Natural killer cell (primary cell): Measurements from ENCODE around the gene FZD1. TPM values are rescaled to one million over a fixed set of nuclear protein-coding genes. Genes with fewer than 3 reads are reported as not detected.

Experiments
- ATAC-seq, 3 donors: fragments of 150-1000 bp in 2 of 3; fragments of 200-7000 bp in 1 of 3; cut with Tn5 transposase; 1 replicate in 1 of 3; 2 replicates in 2 of 3; pipeline ENCODE4 v1.10.0; 2021; ENCODE audit warnings: mild to moderate bottlenecking in 2 of 3, moderate library complexity in 2 of 3
- DNase-seq, 2 donors: peaks; one replicate each; pipeline versions ENCODE4 v3.0.0 to v3.0.0-alpha.2; 2013 to 2021; ENCODE audit warnings: mixed read lengths in 1 of 2
- H3K27ac ChIP-seq: one replicate; pipeline ENCODE4 v1.5.1; 2013; ENCODE audit warnings: mild to moderate bottlenecking, low read length
- H3K27me3 ChIP-seq: one replicate; pipeline ENCODE4 v1.6.1; 2013; ENCODE audit warnings: low read length; ENCODE audit not compliant: control insufficient read depth, insufficient read depth
- H3K36me3 ChIP-seq: one replicate; pipeline ENCODE4 v1.6.1; 2013; ENCODE audit warnings: low read length; ENCODE audit not compliant: control insufficient read depth, insufficient read depth
- H3K4me1 ChIP-seq: one replicate; pipeline ENCODE4 v1.6.1; 2013; ENCODE audit warnings: low read length; ENCODE audit not compliant: control insufficient read depth, insufficient read depth
- H3K4me3 ChIP-seq: one replicate; pipeline ENCODE4 v1.5.1; 2013; ENCODE audit warnings: low read length
- H3K9me3 ChIP-seq: one replicate; pipeline ENCODE4 v1.6.1; 2013; ENCODE audit warnings: low read length; ENCODE audit not compliant: control insufficient read depth, insufficient read depth
- H3K27ac Mint-ChIP-seq, 2 donors: one replicate each; pipeline ENCODE4 v1.8.0; 2022; ENCODE audit warnings: mild to moderate bottlenecking in 2 of 2, mixed read lengths in 2 of 2, moderate library complexity in 1 of 2
- H3K27me3 Mint-ChIP-seq, 2 donors: one replicate each; pipeline ENCODE4 v1.8.0; 2022; ENCODE audit warnings: low read depth in 2 of 2, mixed read lengths in 2 of 2
- H3K36me3 Mint-ChIP-seq: one replicate; pipeline ENCODE4 v1.8.0; 2022; ENCODE audit warnings: mixed read lengths
- H3K4me1 Mint-ChIP-seq, 2 donors: one replicate each; pipeline ENCODE4 v1.8.0; 2022; ENCODE audit warnings: mixed read lengths in 2 of 2
- H3K4me3 Mint-ChIP-seq: one replicate; pipeline ENCODE4 v1.8.0; 2022; ENCODE audit warnings: mild to moderate bottlenecking, moderate library complexity, mixed read lengths
- H3K9me3 Mint-ChIP-seq, 2 donors: one replicate each; pipeline ENCODE4 v1.8.0; 2022; ENCODE audit warnings: mixed read lengths in 2 of 2
- CTCF ChIP-seq: fragments of 200-600 bp; IDR thresholded peaks from one replicate; pipeline ENCODE4 v1.8.0; 2022; ENCODE audit warnings: antibody characterized with exemption
- WGBS: methylation state at CpG from one replicate; pipeline ENCODE4 v1.1.7; 2013; ENCODE audit warnings: missing lambda C conversion rate; ENCODE audit not compliant: insufficient coverage; 5-methylcytosine and 5-hydroxymethylcytosine counted together
- intact Hi-C: fragments of 100-400 bp; cut with micrococcal nuclease; formaldehyde crosslinking; loops from one replicate; pipeline ENCODE4 v1.14.2; 2022
- total RNA-seq, 4 donors: library from RNA; stranded (reverse); fragments of 120-200 nt in 1 of 4; gene quantifications; one replicate each; pipeline versions ENCODE4 v1.2.3 to v1.2.4, GENCODE V29; 2013 to 2022

Gene FZD1
- total RNA-seq, 3 donors from 2014 or later (not counting 1 experiment from before 2014, with no cell fraction given), result 0.14 to 0.80 (median 0.65) TPM

GRCh38 chr7:91242097-91242844 lies 22.0 kb upstream of the FZD1 start:
- no peaks in the 10 kb centered on the region for H3K27me3 Mint-ChIP-seq
- 84% methylated on average over 8 of the region's 8 CpGs for WGBS
- no peak for TF ChIP-seq CTCF

GRCh38 chr7:91243591-91244301 lies 20.5 kb upstream of the FZD1 start:
- Histone ChIP-seq H3K36me3 (no peaks in the 10 kb centered on the region), H3K4me1 (no peaks in the 10 kb centered on the region), H3K4me3 (no peak overlapping the region), H3K9me3 (no peaks in the 10 kb centered on the region), H3K27me3 (no peaks in the 10 kb centered on the region), H3K27ac (no peak overlapping the region)
- DNase-seq (no peak), ATAC-seq (no peak)
- no peaks in the 10 kb centered on the region for H3K36me3 Mint-ChIP-seq
- no peaks in the 10 kb centered on the region for H3K27me3 Mint-ChIP-seq
- no peak overlapping the region for H3K4me3 Mint-ChIP-seq
- H3K27ac Mint-ChIP-seq, result no peak overlapping the region
- 89% methylated on average over 6 of the region's 6 CpGs for WGBS
- intact Hi-C loops, result no loop called here
- H3K4me1 Mint-ChIP-seq, result no peaks in the 10 kb centered on the region
- no peak for TF ChIP-seq CTCF
- no peaks in the 10 kb centered on the region for H3K9me3 Mint-ChIP-seq

More at GRCh38 chr7:91242097-91242844, 22.0 kb upstream of the FZD1 start:
- no peak for ATAC-seq
- intact Hi-C loops, result no loop called here
- H3K4me1 ChIP-seq, result no peaks in the 10 kb centered on the region
- H3K9me3 Mint-ChIP-seq, result no peaks in the 10 kb centered on the region
- H3K4me3 ChIP-seq, result no peak overlapping the region
- H3K4me1 Mint-ChIP-seq, result no peaks in the 10 kb centered on the region
- H3K27me3 ChIP-seq, result no peaks in the 10 kb centered on the region
- H3K9me3 ChIP-seq, result no peaks in the 10 kb centered on the region
- no peaks in the 10 kb centered on the region for H3K36me3 ChIP-seq
- no peaks in the 10 kb centered on the region for H3K36me3 Mint-ChIP-seq
- no peak overlapping the region for H3K27ac Mint-ChIP-seq
- H3K4me3 Mint-ChIP-seq, result no peak overlapping the region
- no peak overlapping the region for H3K27ac ChIP-seq
- no peak for DNase-seq

GRCh38 chr7:91247500-91247899 lies 16.7 kb upstream of the FZD1 start:
- Histone ChIP-seq H3K27me3 (no peaks in the 10 kb centered on the region), H3K9me3 (no peaks in the 10 kb centered on the region), H3K27ac (no peak overlapping the region), H3K4me1 (no peaks in the 10 kb centered on the region), H3K4me3 (no peak overlapping the region), H3K36me3 (no peaks in the 10 kb centered on the region)
- Mint-ChIP-seq H3K4me3 (no peak overlapping the region), H3K9me3 (no peaks in the 10 kb centered on the region), H3K36me3 (no peaks in the 10 kb centered on the region), H3K4me1 (no peaks in the 10 kb centered on the region), H3K27ac (no peak overlapping the region), H3K27me3 (no peaks in the 10 kb centered on the region)
- intact Hi-C loops, result no loop called here
- DNase-seq (no peak), ATAC-seq (no peak)
- TF ChIP-seq CTCF, result no peak
